ENCODE measurements around the gene ASTN2.

The ASTN2 gene

GRCh38 chr9:117096138-117096537, 318.7 kb downstream of the ASTN2 start:
- TF ChIP-seq CTCF (IDR thresholded peaks at IDR 0.05): no peak
- Histone ChIP-seq H3K27ac (no peak overlapping the region), H3K4me3 (no peak overlapping the region)
- no peak for DNase-seq (ENCODE audit: low spot score)

- Histone ChIP-seq H3K4me3 (no peak overlapping the region), H3K27ac (no peak overlapping the region)
- DNase-seq (ENCODE audit: low spot score): no peak
- no peak for TF ChIP-seq CTCF (IDR thresholded peaks at IDR 0.05)
Measured at GRCh38 chr9:117095081-117095480, 319.8 kb downstream of the ASTN2 start.

GRCh38 chr9:117093891-117094844, 320.7 kb downstream of the ASTN2 start:
- DNase-seq (ENCODE audit: low spot score): no peak
- no peak for TF ChIP-seq CTCF (IDR thresholded peaks at IDR 0.05)
- Histone ChIP-seq H3K4me3 (no peak overlapping the region), H3K27ac (no peak overlapping the region)

GRCh38 chr9:117092582-117092981, 322.3 kb downstream of the ASTN2 start:
- H3K27ac ChIP-seq: no peak overlapping the region
- DNase-seq (ENCODE audit: low spot score): no peak
- no peak for TF ChIP-seq CTCF (IDR thresholded peaks at IDR 0.05)
- H3K4me3 ChIP-seq: no peak overlapping the region

- TF ChIP-seq CTCF (IDR thresholded peaks at IDR 0.05): no peak
- H3K27ac ChIP-seq: no peak overlapping the region
- no peak for DNase-seq (ENCODE audit: low spot score)
- no peak overlapping the region for H3K4me3 ChIP-seq
Measured at GRCh38 chr9:117091529-117091928, 323.3 kb downstream of the ASTN2 start.

GRCh38 chr9:117088786-117089185, 326.1 kb downstream of the ASTN2 start:
- TF ChIP-seq CTCF (IDR thresholded peaks at IDR 0.05): no peak
- no peak overlapping the region for H3K4me3 ChIP-seq
- no peak for DNase-seq (ENCODE audit: low spot score)

GRCh38 chr9:117088140-117088539, 326.7 kb downstream of the ASTN2 start:
- no peak for DNase-seq (ENCODE audit: low spot score)
- TF ChIP-seq CTCF (IDR thresholded peaks at IDR 0.05): no peak
- Histone ChIP-seq H3K27ac (no peak overlapping the region), H3K4me3 (no peak overlapping the region)

More at GRCh38 chr9:117088786-117089185, 326.1 kb downstream of the ASTN2 start:
- no peak overlapping the region for H3K27ac ChIP-seq
